ENCODE measurements around the gene GZF1.

Gene GZF1

DNA sequence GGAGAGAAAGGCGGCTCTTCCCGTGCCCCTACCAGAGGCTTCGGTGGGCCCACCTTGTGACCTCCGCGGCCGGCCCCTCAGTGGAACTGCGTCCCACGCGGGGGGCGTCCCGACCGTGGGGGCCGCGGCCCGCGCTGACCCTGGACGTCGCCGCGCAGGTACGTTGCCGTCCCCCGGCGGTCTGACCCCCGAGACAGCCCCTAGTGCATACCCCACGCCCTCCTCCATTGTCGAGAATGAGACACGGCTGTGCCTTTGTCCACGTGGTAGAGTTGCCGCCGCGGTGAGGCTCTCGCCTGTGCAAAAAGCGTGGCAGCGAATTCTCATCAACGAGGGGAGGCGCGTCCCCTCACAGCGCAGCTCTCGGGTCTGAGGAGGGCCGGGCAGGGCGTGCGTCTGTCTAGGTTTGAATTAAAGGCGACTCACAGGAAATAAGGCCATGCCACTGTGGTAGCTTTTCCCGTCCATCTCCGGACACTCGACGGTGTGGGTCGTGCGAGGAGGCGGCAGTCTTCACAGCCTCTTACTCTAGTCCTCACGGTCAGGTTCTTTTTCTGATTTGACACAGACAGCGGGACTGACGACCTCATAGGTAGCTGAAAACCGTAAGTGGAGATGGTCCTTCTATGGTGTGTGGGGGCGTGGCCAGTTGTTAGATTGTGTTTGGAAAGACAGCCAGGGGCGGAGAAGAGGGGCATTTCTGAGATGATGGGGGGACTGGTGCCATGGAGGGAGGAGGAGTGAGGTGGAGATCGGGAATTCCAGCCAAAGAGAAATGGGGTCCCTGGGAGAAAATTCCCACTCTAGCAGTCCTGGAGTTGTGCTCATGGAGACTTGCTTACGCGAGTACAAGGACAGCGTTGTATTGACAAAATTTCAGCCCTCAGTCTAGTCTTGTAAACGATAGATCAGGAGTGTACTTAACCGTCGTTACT lies 10.8 kb upstream of the GZF1 start:
- TF ChIP-seq, protein P1, sequence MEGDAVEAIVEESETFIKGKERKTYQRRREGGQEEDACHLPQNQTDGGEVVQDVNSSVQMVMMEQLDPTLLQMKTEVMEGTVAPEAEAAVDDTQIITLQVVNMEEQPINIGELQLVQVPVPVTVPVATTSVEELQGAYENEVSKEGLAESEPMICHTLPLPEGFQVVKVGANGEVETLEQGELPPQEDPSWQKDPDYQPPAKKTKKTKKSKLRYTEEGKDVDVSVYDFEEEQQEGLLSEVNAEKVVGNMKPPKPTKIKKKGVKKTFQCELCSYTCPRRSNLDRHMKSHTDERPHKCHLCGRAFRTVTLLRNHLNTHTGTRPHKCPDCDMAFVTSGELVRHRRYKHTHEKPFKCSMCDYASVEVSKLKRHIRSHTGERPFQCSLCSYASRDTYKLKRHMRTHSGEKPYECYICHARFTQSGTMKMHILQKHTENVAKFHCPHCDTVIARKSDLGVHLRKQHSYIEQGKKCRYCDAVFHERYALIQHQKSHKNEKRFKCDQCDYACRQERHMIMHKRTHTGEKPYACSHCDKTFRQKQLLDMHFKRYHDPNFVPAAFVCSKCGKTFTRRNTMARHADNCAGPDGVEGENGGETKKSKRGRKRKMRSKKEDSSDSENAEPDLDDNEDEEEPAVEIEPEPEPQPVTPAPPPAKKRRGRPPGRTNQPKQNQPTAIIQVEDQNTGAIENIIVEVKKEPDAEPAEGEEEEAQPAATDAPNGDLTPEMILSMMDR (conservative IDR thresholded peaks at IDR 0.05; ENCODE audit: low read depth, low read length) = no peak
- DNase-seq (ENCODE audit: low read depth) = no peak
- peak overlapping the region; percentile 85 for H3K4me3 ChIP-seq (ENCODE audit: low read length)

DNA sequence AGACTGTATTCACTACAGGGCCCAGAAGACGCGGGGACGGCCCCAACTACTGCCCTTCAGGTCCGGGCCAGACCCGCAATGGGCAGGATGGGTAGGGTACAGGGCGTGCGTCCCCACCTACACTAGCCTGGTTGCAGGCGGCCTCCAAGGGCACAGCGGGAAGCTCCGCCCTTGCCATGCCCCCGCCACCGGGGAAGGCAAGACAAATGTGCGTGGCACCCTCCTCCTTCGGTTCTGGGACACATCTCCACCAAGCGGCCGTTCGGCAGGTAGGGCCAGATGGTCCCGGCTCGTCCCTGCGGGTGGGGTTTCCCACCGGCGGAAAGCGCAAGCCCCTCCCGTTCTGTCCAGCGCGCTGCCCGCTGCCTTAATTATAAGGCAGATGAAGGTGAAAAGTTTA lies 5.8 kb upstream of the GZF1 start:
- TF ChIP-seq, protein P1 (conservative IDR thresholded peaks at IDR 0.05; ENCODE audit: low read depth, low read length) = no peak
- DNase-seq (ENCODE audit: low read depth) = no peak
- H3K4me3 ChIP-seq (ENCODE audit: low read length) = no peak overlapping the region

DNA sequence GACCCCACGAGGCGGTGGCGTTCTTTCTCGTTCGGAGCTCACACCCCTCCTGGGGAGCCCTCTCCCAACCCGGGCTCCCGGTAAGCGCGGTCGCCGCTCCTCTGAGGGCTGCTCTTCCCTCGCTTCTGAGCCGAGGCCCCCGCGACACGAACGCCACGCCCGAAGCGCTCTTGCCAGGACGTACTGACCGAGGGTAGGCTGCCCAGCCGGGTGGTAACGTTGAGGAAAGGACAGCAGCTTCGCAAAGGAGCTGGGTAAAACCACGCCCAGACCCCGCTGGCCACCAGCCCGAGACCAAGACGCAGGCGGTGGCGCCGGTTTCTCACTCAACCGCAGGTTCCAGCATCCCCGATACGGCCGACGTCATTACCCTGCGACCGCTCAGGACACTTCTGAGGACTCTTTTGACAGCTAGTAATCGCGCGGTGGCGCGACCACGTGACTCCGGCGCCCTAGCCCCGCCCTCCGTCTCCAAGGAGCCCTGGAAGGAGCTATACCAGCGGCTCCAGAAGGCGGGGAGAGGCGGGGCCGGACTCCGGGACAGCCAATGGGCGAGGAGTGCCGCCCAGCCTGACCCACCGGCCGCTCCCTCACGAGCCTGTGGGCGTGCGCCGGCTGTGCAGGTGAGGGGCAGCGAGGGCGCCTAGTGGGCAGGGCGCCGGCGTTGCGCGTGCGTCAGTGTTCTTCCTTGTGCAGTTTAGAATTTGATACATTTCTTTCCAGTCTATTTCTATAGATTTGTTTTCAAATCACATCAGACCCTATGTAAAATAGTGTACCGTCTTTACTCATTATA lies 4.0 kb upstream of the GZF1 start:
- TF ChIP-seq, protein P1 (conservative IDR thresholded peaks at IDR 0.05; ENCODE audit: low read depth, low read length) = no peak
- peak overlapping the region; percentile 82 for H3K4me3 ChIP-seq (ENCODE audit: low read length)
- peak; percentile 97 for DNase-seq (ENCODE audit: low read depth)

DNA sequence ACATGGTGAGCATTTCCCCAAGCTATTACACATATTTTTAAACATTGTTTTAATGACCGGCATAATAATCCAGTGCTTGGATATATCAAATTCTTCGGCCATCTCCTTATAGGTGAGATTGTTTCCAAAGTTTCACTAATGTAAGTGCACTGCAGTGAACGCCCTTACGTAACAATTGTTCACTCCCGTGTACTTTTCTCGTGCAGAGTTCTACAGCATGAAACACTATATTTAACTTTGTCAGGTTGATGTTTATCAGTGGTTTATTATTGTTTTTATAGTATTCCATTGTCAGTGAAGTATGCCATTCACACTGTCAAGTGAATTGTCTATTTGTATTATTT lies 3.4 kb upstream of the GZF1 start:
- peak overlapping the region; percentile 32 for H3K4me3 ChIP-seq (ENCODE audit: low read length)
- no peak for DNase-seq (ENCODE audit: low read depth)
- TF ChIP-seq, protein P1 (conservative IDR thresholded peaks at IDR 0.05; ENCODE audit: low read depth, low read length) = no peak

DNA sequence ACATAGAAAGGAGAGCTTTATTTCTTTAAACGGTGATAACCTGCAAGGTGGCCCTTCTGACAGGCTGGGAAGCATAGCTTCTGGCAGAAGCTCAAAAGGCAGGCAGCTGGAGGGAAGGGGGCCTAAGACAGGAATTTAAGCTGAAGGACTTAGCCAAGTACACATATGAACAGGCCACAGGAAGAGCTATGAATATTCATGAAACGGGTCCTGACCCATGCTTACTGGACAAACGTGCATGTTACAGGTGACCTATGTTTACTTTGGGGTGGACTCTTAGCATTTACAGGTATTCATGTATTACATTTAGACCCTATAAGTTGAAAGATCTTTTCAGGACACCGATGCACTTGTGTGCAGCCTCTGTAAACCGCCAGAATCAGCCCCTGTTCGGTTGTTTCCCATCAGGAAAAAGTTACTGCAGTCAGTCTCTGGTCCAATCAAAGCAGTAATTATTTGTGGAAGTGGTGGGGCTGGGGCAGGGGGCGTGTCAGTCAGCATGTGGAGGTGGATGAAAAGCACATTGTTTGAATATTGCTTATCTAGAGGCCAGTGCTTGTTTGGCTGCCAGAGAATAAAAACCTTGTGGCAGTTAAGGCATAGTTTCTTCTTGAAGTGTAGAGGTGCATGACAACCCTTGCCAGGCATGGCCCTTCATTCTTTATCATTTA lies 2.9 kb upstream of the GZF1 start:
- H3K4me3 ChIP-seq (ENCODE audit: low read length) = no peak overlapping the region
- DNase-seq (ENCODE audit: low read depth) = no peak
- TF ChIP-seq, protein P1 (conservative IDR thresholded peaks at IDR 0.05; ENCODE audit: low read depth, low read length) = no peak

DNA sequence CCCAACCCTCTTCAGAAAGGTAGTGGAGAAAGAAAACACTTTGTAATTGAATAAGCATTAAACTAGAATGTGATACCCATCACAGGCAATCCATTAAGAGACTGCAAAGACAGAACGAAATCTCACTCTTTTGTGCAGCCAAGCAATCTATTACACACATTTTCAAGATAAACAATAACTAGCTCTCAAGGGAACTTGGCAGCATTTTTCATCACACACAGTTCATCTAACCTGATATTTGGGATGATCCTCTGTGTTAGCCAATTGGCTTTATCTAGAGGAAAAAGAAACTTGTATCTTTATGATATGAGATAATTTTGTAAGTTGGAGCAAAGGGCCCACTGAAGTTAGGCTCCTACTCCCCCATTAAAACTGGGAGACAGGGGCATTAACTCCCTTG lies 1.5 kb upstream of the GZF1 start:
- no peak for DNase-seq (ENCODE audit: low read depth)
- no peak overlapping the region for H3K4me3 ChIP-seq (ENCODE audit: low read length)
- TF ChIP-seq, protein P1 (conservative IDR thresholded peaks at IDR 0.05; ENCODE audit: low read depth, low read length) = no peak

Measured in retinal pigment epithelial cell (primary cell).